GM23338 (cell line): ENCODE measurements around the gene COL4A1. TPM values are rescaled to one million over a fixed set of nuclear protein-coding genes. Genes with fewer than 3 reads are reported as not detected.

Experiments
- ATAC-seq: fragments of 200-7000 bp; cut with Tn5 transposase; 3 replicates; pipeline ENCODE4 v1.9.1; 2020
- DNase-seq: peaks from one replicate; pipeline ENCODE4 v3.0.0-alpha.2; 2015; ENCODE audit warnings: low spot score
- H2AFZ ChIP-seq: fragments of 200-600 bp; sonication (generic); 2 replicates; pipeline ENCODE4 v1.8.0; 2016; ENCODE audit warnings: antibody characterized with exemption, mild to moderate bottlenecking, moderate library complexity
- H3F3A ChIP-seq: fragments of 200-600 bp; sonication (generic); replicated peaks from 2 replicates; pipeline ENCODE4 v1.8.0; 2017; ENCODE audit warnings: antibody characterized with exemption, mixed run types, low read depth
- H3K27ac ChIP-seq: fragments of 200-600 bp; sonication (generic); 2 replicates; pipeline ENCODE4 v1.6.1; 2016; ENCODE audit warnings: low read depth
- H3K27me3 ChIP-seq: fragments of 200-600 bp; sonication (generic); 2 replicates; pipeline ENCODE4 v1.8.0; 2016; ENCODE audit warnings: mild to moderate bottlenecking, mixed run types, moderate library complexity; ENCODE audit not compliant: insufficient read depth
- H3K36me3 ChIP-seq: fragments of 200-600 bp; sonication (generic); 2 replicates; pipeline ENCODE4 v1.8.0; 2016; ENCODE audit warnings: mild to moderate bottlenecking; ENCODE audit not compliant: insufficient read depth
- H3K4me1 ChIP-seq: fragments of 200-600 bp; sonication (generic); 2 replicates; pipeline ENCODE4 v1.8.0; 2016; ENCODE audit warnings: mild to moderate bottlenecking, moderate library complexity; ENCODE audit not compliant: insufficient read depth
- H3K4me2 ChIP-seq: fragments of 200-600 bp; sonication (generic); 2 replicates; pipeline ENCODE4 v1.7.1; 2017; ENCODE audit warnings: mixed run types
- H3K4me3 ChIP-seq: fragments of 200-600 bp; sonication (generic); 2 replicates; pipeline ENCODE4 v1.6.1; 2016; ENCODE audit warnings: mixed run types
- H3K79me2 ChIP-seq: fragments of 200-600 bp; sonication (generic); replicated peaks from 2 replicates; pipeline ENCODE4 v1.8.0; 2017; ENCODE audit warnings: mild to moderate bottlenecking; ENCODE audit not compliant: insufficient read depth
- H3K9me2 ChIP-seq: fragments of 200-600 bp; sonication (generic); 2 replicates; pipeline ENCODE4 v1.8.0; 2017; ENCODE audit not compliant: insufficient read depth
- H4K20me1 ChIP-seq: fragments of 200-600 bp; sonication (generic); replicated peaks from 2 replicates; pipeline ENCODE4 v1.8.0; 2017; ENCODE audit warnings: mild to moderate bottlenecking; ENCODE audit not compliant: insufficient read depth
- H3K27ac Mint-ChIP-seq: 2 replicates; pipeline ENCODE4 v1.8.0; 2020; ENCODE audit warnings: inconsistent platforms, mild to moderate bottlenecking, moderate library complexity, mixed read lengths
- H3K27me3 Mint-ChIP-seq: 3 replicates; pipeline ENCODE4 v1.8.0; 2022; ENCODE audit warnings: low read depth, mild to moderate bottlenecking, moderate library complexity, mixed read lengths, inconsistent platforms; ENCODE audit not compliant: insufficient read depth, poor library complexity
- H3K36me3 Mint-ChIP-seq: 3 replicates; pipeline ENCODE4 v1.8.0; 2021; ENCODE audit warnings: low read depth, mild to moderate bottlenecking, inconsistent platforms, moderate library complexity, mixed read lengths
- H3K4me1 Mint-ChIP-seq: 3 replicates; pipeline ENCODE4 v1.8.0; 2020; ENCODE audit warnings: mild to moderate bottlenecking, inconsistent platforms, mixed read lengths
- H3K4me3 Mint-ChIP-seq: 3 replicates; pipeline ENCODE4 v1.8.0; 2021; ENCODE audit warnings: moderate library complexity, mild to moderate bottlenecking, inconsistent platforms, mixed read lengths
- H3K9me3 Mint-ChIP-seq: 3 replicates; pipeline ENCODE4 v1.8.0; 2020; ENCODE audit warnings: moderate library complexity, mild to moderate bottlenecking, inconsistent platforms, mixed read lengths
- EZH2phosphoT487 ChIP-seq: fragments of 200-600 bp; sonication (generic); IDR thresholded peaks from one replicate; pipeline ENCODE4 v1.8.1; 2018; ENCODE audit warnings: antibody characterized with exemption; ENCODE audit not compliant: unreplicated experiment
- JUNB ChIP-seq: IDR thresholded peaks from one replicate; pipeline ENCODE4 v1.6.1; 2016; ENCODE audit warnings: antibody characterized with exemption; ENCODE audit not compliant: unreplicated experiment
- NANOG ChIP-seq: IDR thresholded peaks from 2 replicates; pipeline ENCODE4 v1.6.1; 2016; ENCODE audit warnings: antibody characterized with exemption, borderline replicate concordance
- POLR2AphosphoS5 ChIP-seq: IDR thresholded peaks from 2 replicates; pipeline ENCODE4 v1.6.1; 2016; ENCODE audit warnings: antibody characterized with exemption, low read depth
- STAT1 ChIP-seq: IDR thresholded peaks from one replicate; pipeline ENCODE4 v1.6.1; 2016; ENCODE audit warnings: antibody characterized with exemption; ENCODE audit not compliant: unreplicated experiment
- ZNF114 ChIP-seq: fragments of 250-450 bp; sonication (Bioruptor Pico); IDR thresholded peaks from 2 replicates; pipeline ENCODE4 v1.5.0; 2020; ENCODE audit warnings: mild to moderate bottlenecking, moderate library complexity
- polyA plus RNA-seq: library from polyadenylated mRNA; unstranded; fragments of >200 nt; fragmentation: Nextera tagmentation; extraction: Ambion mirVana; gene quantifications from 2 replicates; pipeline ENCODE4 v1.2.1, GENCODE V29; 2016
- total RNA-seq: library from RNA; depleted of rRNA; stranded (reverse); fragments of >200 nt; shearing (Covaris generic); gene quantifications from 2 replicates; pipeline ENCODE4 v1.2.3, GENCODE V29; 2014
- TF ChIP-seq, protein P1 (sequence below): IDR thresholded peaks from 2 replicates; pipeline ENCODE4 v1.6.1; 2016; ENCODE audit warnings: antibody characterized with exemption
- TF ChIP-seq, protein P2 (sequence below): fragments of 250-450 bp; sonication (Bioruptor Pico); IDR thresholded peaks from 2 replicates; pipeline ENCODE4 v1.5.0; 2020; ENCODE audit warnings: mild to moderate bottlenecking, moderate library complexity

Gene COL4A1
- total and polyA plus RNA-seq, 2 experiments from 2014 or later = 39.1 to 110 TPM

DNA sequence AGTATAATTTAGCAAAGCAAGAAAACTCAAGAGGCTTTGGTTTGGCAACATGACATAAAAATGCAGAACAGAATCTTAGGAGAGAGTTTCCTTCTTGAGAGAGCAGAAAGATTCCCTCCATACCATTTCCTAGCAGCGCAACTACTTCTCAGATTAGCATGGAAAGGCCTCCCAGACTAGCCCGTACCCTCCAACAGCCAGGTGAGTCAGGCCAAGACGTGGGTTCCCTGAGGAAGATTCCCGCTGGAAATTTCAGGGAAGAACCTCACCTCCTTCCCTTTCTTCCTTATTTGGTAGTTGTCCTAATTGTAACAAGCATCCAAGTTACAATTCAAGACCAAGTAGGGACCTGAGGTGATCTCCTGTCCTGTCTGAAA lies 12.4 kb upstream of the COL4A1 start (continued):
- TF ChIP-seq, protein P1, sequence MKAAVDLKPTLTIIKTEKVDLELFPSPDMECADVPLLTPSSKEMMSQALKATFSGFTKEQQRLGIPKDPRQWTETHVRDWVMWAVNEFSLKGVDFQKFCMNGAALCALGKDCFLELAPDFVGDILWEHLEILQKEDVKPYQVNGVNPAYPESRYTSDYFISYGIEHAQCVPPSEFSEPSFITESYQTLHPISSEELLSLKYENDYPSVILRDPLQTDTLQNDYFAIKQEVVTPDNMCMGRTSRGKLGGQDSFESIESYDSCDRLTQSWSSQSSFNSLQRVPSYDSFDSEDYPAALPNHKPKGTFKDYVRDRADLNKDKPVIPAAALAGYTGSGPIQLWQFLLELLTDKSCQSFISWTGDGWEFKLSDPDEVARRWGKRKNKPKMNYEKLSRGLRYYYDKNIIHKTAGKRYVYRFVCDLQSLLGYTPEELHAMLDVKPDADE = no peak
- TF ChIP-seq, protein P2, sequence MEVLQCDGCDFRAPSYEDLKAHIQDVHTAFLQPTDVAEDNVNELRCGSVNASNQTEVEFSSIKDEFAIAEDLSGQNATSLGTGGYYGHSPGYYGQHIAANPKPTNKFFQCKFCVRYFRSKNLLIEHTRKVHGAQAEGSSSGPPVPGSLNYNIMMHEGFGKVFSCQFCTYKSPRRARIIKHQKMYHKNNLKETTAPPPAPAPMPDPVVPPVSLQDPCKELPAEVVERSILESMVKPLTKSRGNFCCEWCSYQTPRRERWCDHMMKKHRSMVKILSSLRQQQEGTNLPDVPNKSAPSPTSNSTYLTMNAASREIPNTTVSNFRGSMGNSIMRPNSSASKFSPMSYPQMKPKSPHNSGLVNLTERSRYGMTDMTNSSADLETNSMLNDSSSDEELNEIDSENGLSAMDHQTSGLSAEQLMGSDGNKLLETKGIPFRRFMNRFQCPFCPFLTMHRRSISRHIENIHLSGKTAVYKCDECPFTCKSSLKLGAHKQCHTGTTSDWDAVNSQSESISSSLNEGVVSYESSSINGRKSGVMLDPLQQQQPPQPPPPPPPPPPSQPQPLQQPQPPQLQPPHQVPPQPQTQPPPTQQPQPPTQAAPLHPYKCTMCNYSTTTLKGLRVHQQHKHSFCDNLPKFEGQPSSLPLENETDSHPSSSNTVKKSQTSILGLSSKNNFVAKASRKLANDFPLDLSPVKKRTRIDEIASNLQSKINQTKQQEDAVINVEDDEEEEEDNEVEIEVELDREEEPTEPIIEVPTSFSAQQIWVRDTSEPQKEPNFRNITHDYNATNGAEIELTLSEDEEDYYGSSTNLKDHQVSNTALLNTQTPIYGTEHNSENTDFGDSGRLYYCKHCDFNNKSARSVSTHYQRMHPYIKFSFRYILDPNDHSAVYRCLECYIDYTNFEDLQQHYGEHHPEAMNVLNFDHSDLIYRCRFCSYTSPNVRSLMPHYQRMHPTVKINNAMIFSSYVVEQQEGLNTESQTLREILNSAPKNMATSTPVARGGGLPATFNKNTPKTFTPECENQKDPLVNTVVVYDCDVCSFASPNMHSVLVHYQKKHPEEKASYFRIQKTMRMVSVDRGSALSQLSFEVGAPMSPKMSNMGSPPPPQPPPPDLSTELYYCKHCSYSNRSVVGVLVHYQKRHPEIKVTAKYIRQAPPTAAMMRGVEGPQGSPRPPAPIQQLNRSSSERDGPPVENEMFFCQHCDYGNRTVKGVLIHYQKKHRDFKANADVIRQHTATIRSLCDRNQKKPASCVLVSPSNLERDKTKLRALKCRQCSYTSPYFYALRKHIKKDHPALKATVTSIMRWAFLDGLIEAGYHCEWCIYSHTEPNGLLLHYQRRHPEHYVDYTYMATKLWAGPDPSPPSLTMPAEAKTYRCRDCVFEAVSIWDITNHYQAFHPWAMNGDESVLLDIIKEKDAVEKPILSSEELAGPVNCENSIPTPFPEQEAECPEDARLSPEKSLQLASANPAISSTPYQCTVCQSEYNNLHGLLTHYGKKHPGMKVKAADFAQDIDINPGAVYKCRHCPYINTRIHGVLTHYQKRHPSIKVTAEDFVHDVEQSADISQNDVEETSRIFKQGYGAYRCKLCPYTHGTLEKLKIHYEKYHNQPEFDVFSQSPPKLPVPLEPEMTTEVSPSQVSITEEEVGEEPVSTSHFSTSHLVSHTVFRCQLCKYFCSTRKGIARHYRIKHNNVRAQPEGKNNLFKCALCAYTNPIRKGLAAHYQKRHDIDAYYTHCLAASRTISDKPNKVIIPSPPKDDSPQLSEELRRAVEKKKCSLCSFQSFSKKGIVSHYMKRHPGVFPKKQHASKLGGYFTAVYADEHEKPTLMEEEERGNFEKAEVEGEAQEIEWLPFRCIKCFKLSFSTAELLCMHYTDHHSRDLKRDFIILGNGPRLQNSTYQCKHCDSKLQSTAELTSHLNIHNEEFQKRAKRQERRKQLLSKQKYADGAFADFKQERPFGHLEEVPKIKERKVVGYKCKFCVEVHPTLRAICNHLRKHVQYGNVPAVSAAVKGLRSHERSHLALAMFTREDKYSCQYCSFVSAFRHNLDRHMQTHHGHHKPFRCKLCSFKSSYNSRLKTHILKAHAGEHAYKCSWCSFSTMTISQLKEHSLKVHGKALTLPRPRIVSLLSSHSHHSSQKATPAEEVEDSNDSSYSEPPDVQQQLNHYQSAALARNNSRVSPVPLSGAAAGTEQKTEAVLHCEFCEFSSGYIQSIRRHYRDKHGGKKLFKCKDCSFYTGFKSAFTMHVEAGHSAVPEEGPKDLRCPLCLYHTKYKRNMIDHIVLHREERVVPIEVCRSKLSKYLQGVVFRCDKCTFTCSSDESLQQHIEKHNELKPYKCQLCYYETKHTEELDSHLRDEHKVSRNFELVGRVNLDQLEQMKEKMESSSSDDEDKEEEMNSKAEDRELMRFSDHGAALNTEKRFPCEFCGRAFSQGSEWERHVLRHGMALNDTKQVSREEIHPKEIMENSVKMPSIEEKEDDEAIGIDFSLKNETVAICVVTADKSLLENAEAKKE (CRISPR knock-in tag) = no peak
- TF ChIP-seq EZH2phosphoT487 (no peak), STAT1 (no peak), JUNB (no peak), NANOG (no peak)

DNA sequence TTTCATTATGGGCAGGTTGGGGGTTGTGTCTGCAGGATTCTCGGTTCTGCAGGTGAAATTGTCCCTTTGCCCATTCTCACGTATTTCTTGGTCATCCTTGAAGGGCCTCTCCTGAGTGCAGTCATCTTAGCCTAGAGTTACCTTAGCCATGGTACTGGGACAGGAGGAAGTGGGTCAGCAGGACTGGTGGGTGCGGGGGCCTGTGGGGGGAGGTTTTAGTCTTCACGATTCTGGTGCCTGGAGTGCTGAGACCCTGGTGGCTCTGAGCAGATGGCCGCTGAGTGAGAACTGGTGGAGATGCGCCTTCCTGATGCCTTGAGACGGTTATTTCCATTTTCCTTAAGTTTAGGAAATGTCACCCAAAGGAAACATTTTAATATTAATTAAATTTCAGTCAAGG lies 12.0 kb upstream of the COL4A1 start:
- Histone ChIP-seq H3K27me3 (no peaks in the 10 kb centered on the region), H3K4me1 (peaks cover 7% of the 10 kb centered on the region), H3K4me2 (no peak overlapping the region), H3K9me2 (no peaks in the 10 kb centered on the region), H3K36me3 (no peaks in the 10 kb centered on the region; the same call in 1 of the 2 replicates), H3F3A (no peaks in the 10 kb centered on the region), H3K4me3 (no peak overlapping the region), H4K20me1 (no peaks in the 10 kb centered on the region; the same call in none of the 2 replicates), H3K79me2 (peaks cover 50% of the 10 kb centered on the region), H2AFZ (no peak overlapping the region), H3K27ac (0 out of 2 replicates have a peak overlapping the region, but pooled peaks have one; percentile 42)
- DNase-seq = no peak
- H3K27me3 Mint-ChIP-seq = peaks cover 11% of the 10 kb centered on the region
- peaks cover 4% of the 10 kb centered on the region; the same call in 2 of the 3 replicates for H3K9me3 Mint-ChIP-seq
- H3K27ac Mint-ChIP-seq = peak overlapping the region; percentile 17; the same call in 1 of the 2 replicates
- TF ChIP-seq, protein P1 = no peak
- TF ChIP-seq ZNF114 = no peak
- TF ChIP-seq POLR2AphosphoS5 = no peak
- ATAC-seq = no peak
- peaks cover 24% of the 10 kb centered on the region for H3K4me1 Mint-ChIP-seq
- no peak overlapping the region; the same call in 2 of the 3 replicates for H3K4me3 Mint-ChIP-seq
- peaks cover 17% of the 10 kb centered on the region for H3K36me3 Mint-ChIP-seq
